ENCODE data around the gene DLGAP1.

DNA sequence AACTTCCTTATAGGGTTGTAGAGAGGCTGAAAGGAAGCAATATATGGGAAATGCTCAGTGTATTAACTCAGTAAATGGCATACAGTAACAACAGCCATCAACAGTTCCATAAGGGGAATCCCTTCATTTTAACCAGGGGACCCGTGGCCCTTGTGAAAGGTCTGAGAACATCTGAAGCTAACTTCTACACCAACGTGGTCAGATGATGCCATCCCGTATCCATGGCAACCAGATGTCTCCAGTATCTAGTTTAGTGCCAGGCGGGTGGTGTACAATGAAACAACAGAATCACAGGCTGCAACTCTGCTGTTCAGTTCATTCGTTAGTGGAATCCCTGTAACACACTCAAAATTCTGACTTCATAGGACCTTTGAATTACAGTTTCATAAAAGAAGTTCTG lies 842.8 kb downstream of the DLGAP1 start:
- no peak for TF ChIP-seq RELA (CRISPR knock-in tag; IDR thresholded peaks at IDR 0.05; ENCODE audit: borderline replicate concordance)
- TF ChIP-seq, protein P1, sequence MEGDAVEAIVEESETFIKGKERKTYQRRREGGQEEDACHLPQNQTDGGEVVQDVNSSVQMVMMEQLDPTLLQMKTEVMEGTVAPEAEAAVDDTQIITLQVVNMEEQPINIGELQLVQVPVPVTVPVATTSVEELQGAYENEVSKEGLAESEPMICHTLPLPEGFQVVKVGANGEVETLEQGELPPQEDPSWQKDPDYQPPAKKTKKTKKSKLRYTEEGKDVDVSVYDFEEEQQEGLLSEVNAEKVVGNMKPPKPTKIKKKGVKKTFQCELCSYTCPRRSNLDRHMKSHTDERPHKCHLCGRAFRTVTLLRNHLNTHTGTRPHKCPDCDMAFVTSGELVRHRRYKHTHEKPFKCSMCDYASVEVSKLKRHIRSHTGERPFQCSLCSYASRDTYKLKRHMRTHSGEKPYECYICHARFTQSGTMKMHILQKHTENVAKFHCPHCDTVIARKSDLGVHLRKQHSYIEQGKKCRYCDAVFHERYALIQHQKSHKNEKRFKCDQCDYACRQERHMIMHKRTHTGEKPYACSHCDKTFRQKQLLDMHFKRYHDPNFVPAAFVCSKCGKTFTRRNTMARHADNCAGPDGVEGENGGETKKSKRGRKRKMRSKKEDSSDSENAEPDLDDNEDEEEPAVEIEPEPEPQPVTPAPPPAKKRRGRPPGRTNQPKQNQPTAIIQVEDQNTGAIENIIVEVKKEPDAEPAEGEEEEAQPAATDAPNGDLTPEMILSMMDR (IDR thresholded peaks at IDR 0.05): no peak
- no peak for TF ChIP-seq MXD4 (CRISPR knock-in tag; IDR thresholded peaks at IDR 0.05; ENCODE audit: borderline replicate concordance)
- TF ChIP-seq SMAD4 (CRISPR knock-in tag; IDR thresholded peaks at IDR 0.05): no peak
- TF ChIP-seq NFE2L1 (CRISPR knock-in tag; IDR thresholded peaks at IDR 0.05): no peak
- no peak for TF ChIP-seq GRHL2 (CRISPR knock-in tag; IDR thresholded peaks at IDR 0.05; ENCODE audit: insufficient replicate concordance, severe bottlenecking)
- TF ChIP-seq FOXJ3 (CRISPR knock-in tag; IDR thresholded peaks at IDR 0.05; ENCODE audit: borderline replicate concordance): no peak
- TF ChIP-seq, protein P2, sequence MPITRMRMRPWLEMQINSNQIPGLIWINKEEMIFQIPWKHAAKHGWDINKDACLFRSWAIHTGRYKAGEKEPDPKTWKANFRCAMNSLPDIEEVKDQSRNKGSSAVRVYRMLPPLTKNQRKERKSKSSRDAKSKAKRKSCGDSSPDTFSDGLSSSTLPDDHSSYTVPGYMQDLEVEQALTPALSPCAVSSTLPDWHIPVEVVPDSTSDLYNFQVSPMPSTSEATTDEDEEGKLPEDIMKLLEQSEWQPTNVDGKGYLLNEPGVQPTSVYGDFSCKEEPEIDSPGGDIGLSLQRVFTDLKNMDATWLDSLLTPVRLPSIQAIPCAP (CRISPR knock-in tag; IDR thresholded peaks at IDR 0.05): no peak
- TF ChIP-seq TCF7 (CRISPR knock-in tag; IDR thresholded peaks at IDR 0.05; ENCODE audit: low read depth): no peak
- no peak for TF ChIP-seq CREM (CRISPR knock-in tag; IDR thresholded peaks at IDR 0.05)
- TF ChIP-seq HMGA2 (CRISPR knock-in tag; IDR thresholded peaks at IDR 0.05): no peak
- TF ChIP-seq, protein P3, sequence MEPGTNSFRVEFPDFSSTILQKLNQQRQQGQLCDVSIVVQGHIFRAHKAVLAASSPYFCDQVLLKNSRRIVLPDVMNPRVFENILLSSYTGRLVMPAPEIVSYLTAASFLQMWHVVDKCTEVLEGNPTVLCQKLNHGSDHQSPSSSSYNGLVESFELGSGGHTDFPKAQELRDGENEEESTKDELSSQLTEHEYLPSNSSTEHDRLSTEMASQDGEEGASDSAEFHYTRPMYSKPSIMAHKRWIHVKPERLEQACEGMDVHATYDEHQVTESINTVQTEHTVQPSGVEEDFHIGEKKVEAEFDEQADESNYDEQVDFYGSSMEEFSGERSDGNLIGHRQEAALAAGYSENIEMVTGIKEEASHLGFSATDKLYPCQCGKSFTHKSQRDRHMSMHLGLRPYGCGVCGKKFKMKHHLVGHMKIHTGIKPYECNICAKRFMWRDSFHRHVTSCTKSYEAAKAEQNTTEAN (CRISPR knock-in tag; IDR thresholded peaks at IDR 0.05): no peak
- no peak for TF ChIP-seq CBFB (CRISPR knock-in tag; IDR thresholded peaks at IDR 0.05; ENCODE audit: low read depth)

All from WTC11 (cell line).